NCI-H345 (cell line): ENCODE measurements around the gene COMMD1.

Experiments used
- DNase-seq: peaks from one replicate; lab custom pipeline; 2025; lab: John Stamatoyannopoulos, UW

The COMMD1 gene

DNA sequence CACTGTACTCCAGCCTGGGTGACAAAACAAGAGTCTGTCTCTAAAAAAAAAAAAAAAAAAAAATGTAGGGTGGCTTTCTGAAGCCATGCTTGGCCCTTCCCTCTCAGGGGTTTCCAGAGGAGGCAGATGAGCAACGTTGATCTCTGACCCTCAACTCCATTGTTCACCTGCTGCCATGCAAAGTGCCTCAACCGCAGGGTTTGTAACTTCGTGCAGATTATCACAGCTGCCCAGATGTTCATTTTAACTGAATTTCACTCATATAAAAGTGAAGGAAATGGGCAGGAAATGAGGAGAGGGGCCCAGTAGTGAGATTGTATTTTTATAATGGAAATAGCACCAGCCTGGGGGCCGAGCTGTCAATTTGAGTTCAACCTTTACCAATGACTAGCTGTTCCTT, 275.5 kb downstream of the COMMD1 start:
- no peak for DNase-seq

DNA sequence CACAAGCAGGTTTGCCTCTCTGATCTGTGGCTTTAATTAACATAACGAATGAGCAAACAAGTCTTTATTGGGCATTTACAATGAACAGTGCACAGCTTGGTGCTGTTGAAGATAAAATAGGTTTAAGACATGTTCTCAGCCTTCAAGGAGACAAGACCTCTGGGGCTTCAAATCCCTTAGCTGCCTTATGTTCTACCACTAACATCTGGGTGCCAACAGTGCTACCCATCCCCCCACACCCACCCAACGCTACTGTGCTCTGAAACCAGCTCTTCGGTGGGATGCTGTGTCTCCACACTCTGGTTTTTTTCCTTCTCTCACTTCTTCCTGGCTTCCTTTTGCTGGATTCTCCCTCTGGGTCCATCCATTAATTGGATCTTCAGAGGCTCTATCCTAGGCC, 276.4 kb downstream of the COMMD1 start:
- DNase-seq = no peak

DNA sequence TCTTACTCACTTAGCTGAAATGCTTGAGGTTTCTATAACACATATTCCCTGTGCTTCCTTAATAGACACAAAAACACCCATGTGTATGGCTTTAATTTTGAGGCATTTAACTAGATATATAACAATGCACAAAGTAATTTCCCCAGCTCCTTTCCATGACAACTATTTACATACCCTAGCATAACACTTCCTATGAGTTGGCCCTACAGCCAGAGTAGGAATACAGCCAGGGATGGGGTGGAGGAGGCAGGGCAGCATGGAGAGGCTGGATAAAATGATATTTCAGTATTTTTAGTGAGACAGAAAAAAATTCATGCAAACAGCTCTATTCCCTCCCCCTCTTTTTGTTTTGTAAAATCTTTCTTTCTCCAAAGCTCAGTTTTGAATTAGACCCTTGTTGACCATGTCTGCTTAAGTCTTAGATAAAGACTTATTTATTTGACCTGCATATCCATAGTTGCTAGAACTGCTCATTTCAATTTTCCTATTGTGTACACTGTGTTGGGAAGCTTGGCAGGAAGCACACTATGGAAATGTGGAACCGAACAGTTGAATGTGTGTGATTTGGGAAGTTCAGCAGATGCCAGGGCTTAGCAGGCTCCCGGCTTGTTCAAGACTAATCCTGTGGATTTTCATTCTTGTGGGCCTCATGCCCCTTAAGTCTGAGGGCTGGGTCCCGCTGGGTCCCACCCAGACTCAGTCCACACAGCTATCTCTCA, 279.2 kb downstream of the COMMD1 start:
- DNase-seq = no peak
